T-helper 2 cell treated with Interferon-gamma antibody and Interleukin-4, amounts not matched to agents 100 ng/mL and 5 ng/mL, for 36 hours (primary cell): ENCODE measurements around the gene RAVER1. TPM values are rescaled to one million over a fixed set of nuclear protein-coding genes. Genes with fewer than 3 reads are reported as not detected.
"Not testable (repeated sequence)": the region's sequence is repeated elsewhere in the genome, so short reads cannot be mapped to it uniquely, and the experiment has no call there.

ENCODE experiments used
- intact Hi-C: fragments of 100-400 bp; cut with micrococcal nuclease; formaldehyde crosslinking; loops from one replicate; pipeline ENCODE4 v1.15.1; 2023
- total RNA-seq: library from RNA; stranded (reverse); gene quantifications from 2 replicates; pipeline ENCODE4 v1.2.3, GENCODE V29; 2022

The RAVER1 gene
- total RNA-seq, 1 donor from 2014 or later: 78.0 TPM

- intact Hi-C loops: loop anchor here (2.0 kb wide), 1 partner anchor 41 kb away; the partner anchor contains the start of gene RAVER1
These were observed 41.6 kb downstream of the RAVER1 start for GRCh38 chr19:10291554-10292205.

DNA sequence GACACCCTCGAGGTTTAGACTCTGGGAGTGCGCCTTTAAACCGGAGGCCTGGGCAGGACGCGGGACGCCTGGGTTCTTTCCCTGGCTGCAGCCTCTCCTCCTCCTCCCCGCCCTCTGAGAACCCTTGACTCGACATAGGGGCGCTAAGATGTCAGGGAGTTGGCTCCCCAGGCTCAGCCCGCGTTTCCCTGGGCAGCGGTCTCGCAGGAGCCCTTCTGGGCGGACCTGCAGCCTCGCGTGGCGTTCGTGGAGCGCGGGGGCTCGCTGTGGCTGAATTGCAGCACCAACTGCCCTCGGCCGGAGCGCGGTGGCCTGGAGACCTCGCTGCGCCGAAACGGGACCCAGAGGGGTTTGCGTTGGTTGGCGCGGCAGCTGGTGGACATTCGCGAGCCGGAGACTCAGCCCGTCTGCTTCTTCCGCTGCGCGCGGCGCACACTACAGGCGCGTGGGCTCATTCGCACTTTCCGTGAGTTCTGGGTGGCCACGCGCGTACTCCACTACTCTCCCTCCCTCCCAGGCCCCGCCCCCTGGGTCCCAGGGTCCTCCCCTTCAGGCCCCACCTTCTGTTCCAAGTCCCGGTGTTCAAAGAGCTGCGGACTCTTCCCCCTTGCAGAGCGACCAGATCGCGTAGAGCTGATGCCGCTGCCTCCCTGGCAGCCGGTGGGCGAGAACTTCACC, 42.3 kb downstream of the RAVER1 start:
- intact Hi-C loops: no loop called here

- intact Hi-C loops: no loop called here
These were observed 42.9 kb downstream of the RAVER1 start for GRCh38 chr19:10290357-10290875.

GRCh38 chr19:10289836-10290356, 43.4 kb downstream of the RAVER1 start, which contains the start of gene ICAM5:
TSS of gene ICAM5 (plus strand) at chr19:10289952. CDS start at chr19:10290044, 92 bp downstream.
- intact Hi-C loops: no loop called here

- intact Hi-C loops: no loop called here
These were observed 44.0 kb downstream of the RAVER1 start for GRCh38 chr19:10289167-10289835.

GRCh38 chr19:10288662-10289166, 44.6 kb downstream of the RAVER1 start:
- intact Hi-C loops: no loop called here

DNA sequence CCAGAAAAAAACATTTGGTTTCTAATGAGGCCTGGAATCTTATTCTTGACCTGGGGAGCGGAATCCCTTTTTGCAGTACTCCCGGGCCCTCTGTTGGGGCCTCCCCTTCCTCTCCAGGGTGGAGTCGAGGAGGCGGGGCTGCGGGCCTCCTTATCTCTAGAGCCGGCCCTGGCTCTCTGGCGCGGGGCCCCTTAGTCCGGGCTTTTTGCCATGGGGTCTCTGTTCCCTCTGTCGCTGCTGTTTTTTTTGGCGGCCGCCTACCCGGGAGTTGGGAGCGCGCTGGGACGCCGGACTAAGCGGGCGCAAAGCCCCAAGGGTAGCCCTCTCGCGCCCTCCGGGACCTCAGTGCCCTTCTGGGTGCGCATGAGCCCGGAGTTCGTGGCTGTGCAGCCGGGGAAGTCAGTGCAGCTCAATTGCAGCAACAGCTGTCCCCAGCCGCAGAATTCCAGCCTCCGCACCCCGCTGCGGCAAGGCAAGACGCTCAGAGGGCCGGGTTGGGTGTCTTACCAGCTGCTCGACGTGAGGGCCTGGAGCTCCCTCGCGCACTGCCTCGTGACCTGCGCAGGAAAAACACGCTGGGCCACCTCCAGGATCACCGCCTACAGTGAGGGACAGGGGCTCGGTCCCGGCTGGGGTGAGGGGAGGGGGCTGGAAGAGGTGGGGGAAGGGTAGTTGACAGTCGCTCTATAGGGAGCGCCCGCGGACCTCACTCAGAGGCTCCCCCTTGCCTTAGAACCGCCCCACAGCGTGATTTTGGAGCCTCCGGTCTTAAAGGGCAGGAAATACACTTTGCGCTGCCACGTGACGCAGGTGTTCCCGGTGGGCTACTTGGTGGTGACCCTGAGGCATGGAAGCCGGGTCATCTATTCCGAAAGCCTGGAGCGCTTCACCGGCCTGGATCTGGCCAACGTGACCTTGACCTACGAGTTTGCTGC, 46.3 kb downstream of the RAVER1 start, which contains the start of gene ICAM4:
Gene ICAM4, plus strand, starts transcription at position 153 of the 935 bp plus-strand sequence. Its CDS starts 58 bp downstream, at position 211.
- intact Hi-C loops: loop anchor here (1.0 kb wide), 1 partner anchor 16 kb away; the partner anchor contains the start of gene ICAM1

GRCh38 chr19:10285393-10285792, 47.9 kb downstream of the RAVER1 start:
- intact Hi-C loops: no loop called here

GRCh38 chr19:10284960-10285278, 48.4 kb downstream of the RAVER1 start:
- intact Hi-C loops: no loop called here

DNA sequence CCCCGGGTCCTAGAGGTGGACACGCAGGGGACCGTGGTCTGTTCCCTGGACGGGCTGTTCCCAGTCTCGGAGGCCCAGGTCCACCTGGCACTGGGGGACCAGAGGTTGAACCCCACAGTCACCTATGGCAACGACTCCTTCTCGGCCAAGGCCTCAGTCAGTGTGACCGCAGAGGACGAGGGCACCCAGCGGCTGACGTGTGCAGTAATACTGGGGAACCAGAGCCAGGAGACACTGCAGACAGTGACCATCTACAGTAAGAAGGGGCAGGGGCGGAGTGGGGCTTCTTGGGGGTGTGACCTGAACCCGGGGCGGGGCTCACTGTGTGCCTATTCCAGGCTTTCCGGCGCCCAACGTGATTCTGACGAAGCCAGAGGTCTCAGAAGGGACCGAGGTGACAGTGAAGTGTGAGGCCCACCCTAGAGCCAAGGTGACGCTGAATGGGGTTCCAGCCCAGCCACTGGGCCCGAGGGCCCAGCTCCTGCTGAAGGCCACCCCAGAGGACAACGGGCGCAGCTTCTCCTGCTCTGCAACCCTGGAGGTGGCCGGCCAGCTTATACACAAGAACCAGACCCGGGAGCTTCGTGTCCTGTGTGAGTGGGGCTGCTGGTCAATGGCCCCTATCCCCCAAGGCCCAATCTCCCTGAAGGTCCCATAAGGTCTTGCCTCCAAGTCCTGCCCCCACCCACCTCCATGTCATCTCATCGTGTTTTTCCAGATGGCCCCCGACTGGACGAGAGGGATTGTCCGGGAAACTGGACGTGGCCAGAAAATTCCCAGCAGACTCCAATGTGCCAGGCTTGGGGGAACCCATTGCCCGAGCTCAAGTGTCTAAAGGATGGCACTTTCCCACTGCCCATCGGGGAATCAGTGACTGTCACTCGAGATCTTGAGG, 49.0 kb downstream of the RAVER1 start:
- intact Hi-C loops: no loop called here

- intact Hi-C loops: no loop called here
These were observed 49.8 kb downstream of the RAVER1 start for GRCh38 chr19:10283301-10284064.

DNA sequence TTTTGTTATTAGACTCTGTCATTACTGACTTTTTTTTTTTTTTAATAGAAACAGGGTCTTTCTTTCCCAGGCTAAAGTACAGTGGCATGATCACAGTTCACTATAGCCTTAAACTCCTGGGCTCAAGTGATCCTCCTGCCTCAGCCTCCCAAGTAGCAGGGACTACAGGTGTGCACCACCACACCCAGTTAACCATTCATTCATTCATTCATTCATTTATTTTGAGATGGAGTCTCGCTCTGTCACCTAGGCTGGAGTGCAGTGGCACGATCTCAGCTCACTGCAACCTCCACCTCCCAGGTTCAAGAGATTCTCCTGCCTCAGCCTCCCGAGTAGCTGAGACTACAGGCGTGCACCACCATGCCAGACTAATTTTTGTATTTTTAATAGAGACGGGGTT, 51.3 kb downstream of the RAVER1 start:
- intact Hi-C loops: not testable (repeated sequence)

GRCh38 chr19:10279737-10280442, 53.4 kb downstream of the RAVER1 start:
- intact Hi-C loops: no loop called here

GRCh38 chr19:10278935-10279334, 54.4 kb downstream of the RAVER1 start:
- intact Hi-C loops: no loop called here

- intact Hi-C loops: no loop called here
These were observed 55.3 kb downstream of the RAVER1 start for GRCh38 chr19:10277795-10278589.

- intact Hi-C loops: no loop called here
These were observed 58.7 kb downstream of the RAVER1 start for GRCh38 chr19:10274589-10274988.

DNA sequence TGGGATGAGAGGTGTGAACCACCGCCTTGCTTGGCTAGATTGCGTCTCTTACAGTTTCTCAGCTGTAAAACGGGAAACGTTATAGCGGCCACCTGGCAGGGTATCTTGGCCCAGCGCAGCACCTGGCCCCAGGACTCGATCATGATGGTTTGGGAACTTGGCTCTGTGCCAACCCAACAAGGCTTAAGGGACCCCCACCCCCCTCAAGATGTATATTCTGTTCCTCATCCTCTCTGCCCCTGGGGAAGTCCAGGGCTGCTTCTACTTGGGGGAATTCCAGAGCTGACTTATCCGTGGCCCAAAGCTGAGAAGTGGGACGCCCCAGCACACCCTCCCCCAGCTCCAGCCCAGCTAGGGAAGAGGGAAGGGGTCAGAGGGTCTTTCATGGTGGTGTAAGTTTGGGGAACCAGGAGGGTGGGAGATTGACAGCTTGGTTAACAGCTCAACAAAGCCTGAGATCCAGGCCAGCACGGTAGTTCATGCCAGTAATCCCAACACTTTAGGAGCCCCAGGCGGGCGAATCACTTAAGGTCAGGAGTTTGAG, 61.7 kb downstream of the RAVER1 start:
- intact Hi-C loops: loop anchor here (1.0 to 2.0 kb wide), 2 partner anchors 15 to 109 kb away; partner anchors contain the start of genes ICAM4 and TYK2
